GM19035 (cell line): ENCODE data around the gene POPDC2.

Source experiments
- ATAC-seq: cut with Tn5 transposase; IDR thresholded peaks from one replicate; pipeline ENCODE4 v1.9.1; 2021; ENCODE audit not compliant: unreplicated experiment

Gene POPDC2

DNA sequence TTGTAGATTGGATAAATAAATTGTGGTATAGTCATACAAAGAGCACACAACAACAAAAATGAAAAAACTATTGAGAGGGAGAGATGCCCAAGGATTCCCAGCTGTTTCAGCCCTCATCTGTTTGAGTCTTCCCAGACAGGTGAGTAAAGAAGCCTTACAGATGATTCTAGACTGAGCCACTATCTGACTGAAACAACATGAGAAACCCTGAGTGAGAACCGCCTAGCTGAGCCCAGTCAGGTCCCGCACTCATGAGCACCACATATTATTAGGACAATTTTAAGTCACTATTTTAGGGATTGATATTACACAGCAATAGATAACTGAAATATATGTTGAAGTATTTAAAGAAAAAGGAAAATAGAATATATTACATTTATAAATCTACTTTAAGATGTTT lies 19.0 kb downstream of the POPDC2 start:
- ATAC-seq, result no peak

DNA sequence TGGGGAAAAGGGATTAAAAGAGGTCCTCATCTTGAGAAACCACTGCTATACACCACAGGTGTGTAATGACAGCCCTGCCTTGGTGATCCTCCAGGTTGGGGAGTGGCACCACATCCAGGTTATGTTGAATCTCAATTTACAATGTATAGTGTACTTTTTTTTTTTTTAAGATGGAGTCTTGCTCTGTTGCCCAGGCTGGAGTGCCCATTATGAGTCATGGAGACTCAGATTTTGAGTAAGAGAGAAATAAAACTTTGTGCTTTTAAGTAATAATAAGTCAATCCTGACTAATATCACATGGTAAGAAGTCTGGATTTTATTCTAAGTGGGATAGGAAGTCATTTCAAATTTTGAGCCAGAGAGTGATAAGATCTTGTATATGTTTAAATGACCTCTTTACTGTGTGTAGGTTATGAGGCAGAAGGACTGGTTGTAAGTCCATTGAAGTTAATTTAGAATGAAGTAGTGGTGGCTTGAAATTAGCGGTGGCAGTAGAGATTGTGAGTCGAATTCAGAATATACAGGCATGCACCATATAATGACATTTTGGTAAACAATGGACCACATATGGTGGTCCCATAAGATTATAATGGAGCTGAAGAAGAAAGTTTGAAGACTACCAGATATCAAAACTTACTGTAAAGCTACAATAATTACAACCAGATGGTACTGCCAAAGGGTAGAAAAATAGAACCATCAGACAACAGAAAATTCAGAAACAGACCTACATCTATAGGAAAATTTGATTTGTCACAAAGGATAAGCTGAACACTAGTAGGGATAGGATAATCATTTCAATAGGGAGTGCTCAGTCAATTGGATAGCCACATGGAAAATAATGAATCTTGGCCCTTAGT lies 20.7 kb downstream of the POPDC2 start:
- ATAC-seq, result no peak

DNA sequence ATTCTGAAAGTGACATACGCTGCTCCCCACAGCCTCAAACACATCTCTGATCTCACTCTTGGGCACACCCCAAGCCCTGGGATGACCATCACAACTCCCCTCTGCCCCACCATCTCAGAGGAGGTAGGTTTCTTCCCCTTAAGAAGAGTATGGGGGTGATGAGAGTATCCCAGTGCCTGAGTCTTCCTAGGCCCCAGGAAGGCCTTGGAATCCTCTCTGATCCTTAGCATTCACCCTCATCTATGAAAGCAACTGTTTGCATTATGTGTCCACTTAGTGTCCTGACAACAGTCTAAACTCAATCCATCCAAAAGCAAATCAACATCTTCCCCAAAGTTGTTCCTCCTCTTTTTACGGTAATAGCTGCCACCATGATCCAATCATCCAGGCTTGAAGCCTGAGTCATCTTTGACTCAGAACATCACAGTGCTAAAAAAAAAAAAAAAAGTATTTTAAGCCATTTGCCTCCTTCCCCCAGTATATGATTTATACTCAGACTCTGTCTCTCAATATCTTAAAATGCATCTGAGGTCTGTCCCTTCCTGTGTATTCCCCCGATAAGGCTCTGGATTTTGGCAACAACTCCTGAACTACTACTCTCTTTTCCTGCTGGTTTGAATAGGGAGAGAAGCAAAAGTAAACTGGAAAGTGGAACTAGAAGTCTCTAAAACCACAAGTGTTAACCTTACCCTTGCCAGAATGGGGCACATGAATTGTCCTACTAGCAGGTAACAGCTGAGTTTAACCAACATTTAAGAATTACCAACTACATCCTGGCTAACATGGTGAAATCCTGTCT lies 22.5 kb downstream of the POPDC2 start:
- peak; percentile 35 for ATAC-seq

DNA sequence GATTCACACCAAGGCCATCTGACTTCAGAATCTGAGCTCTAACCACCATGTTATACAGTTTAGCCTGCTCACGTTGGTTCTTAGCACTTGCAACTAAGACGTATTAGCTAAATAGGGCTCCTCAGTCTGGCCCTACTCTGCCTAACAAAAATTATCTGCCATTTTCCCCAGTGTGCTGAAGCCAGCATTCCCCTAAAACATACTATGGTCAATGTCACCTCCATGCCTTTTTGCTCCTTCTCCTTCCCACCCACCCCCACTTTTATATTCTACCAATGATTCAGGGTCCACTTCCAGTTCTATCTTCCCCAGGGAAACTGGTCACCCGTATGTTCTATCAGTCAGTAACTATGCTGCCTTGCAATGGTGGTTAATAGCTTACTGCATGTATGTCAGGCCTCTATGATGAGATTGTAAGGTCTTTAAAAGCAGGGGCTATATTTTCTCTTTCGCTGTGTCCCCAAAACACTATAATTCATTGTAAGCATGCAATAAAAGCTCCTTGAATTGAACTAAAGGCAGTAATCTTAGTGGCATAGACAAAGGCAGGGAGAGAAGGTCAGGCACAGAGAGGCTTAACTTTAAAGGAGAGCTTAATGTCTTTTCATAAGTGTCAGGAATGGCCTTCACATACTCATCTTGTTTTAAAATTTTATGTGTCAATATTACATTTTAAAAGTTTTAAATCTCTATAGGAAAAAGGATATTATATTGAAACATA lies 23.3 kb downstream of the POPDC2 start:
- no peak for ATAC-seq

DNA sequence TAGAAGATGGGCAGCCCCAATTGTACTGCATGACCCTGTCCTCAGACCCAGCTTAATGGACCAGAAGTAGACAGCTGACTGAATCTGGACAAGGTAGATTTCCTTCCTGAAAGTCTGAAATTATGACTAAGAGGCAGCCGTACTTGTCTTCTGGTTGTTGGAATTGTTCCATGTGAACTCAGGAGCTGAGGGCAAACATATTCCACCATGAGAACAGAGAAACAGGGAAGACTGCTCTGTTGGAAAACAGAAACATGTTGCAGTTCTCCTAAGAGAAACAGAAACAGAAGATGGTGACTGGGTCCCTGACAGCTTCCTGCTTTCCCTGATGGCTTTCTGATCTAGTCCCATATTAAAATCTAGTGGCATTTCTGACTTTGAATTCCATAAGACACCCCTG lies 24.1 kb downstream of the POPDC2 start:
- ATAC-seq, result no peak

DNA sequence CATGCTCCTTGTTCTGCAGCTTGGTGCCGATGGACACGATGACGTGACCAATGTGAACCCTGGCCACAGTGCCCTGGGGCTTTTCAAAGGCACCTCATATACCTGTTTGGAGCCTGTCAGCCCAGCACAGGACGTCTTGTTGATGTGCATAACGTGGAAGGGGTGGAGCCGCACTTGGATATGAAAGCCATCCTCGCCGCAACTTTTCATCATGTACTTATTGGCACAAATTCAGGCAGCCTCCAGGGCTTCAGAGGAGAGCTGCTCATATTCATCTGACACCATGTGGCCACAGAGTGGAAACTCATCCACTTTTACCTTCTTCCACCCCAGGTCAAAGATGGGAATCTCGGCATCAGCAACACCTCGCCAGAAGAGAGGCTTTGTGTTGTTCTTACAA lies 24.7 kb downstream of the POPDC2 start:
- no peak for ATAC-seq

DNA sequence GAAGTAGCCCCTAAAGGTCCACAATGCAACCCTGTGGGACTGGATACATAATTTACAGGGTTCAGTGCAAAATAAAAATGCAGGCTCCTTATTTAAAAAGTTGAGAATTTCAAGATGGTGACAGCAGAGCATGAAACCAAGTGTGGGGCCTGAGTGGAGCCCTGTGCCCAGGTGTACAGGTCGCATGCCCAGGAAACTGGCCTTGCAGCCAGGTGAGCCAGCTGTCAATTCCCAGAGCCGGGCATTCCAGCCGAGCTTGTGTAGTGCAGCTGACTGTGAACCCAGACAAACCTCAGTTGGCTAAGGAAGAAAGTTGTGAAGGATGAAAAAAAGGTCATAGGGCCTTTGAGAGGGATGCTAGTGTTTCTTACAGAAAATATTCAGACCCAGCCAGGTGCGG lies 27.6 kb downstream of the POPDC2 start:
- no peak for ATAC-seq

DNA sequence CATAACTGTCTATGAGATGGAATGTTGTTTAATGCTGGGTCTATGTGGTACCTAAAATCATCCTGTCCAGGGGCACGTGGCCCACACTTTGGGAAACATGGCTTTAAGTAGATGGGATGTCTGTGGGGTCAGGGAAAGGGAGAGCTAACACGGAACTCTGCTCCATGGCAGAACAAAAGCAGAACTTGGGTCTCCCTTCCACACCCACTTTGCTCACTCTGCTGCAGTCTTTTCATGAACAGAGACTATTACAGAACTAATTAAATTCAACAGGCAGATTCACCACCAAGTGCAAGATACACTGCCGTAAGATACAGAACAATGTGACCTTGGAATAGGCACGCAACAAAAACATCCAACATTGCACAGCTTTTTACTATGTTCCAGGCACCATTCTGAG lies 28.2 kb downstream of the POPDC2 start:
- ATAC-seq, result no peak

DNA sequence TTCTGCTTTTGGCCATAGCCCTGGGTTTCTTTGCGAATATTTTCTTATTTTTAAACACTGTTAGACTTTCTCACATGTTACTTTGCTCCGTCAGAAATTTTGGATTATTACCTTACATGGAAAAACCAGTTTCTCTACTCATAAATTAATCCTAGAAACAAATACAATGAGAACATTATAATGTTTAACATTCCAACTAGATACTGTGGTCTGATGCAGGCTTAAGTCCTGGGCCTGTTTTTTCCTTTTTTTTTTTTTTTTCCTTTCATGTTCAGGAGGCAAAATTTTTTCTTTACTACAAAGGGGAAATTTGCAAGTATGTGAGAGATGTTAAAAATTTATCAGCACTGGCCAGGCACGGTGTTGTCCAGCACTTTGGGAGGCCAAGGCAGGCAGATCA lies 28.9 kb downstream of the POPDC2 start:
- ATAC-seq, result no peak

DNA sequence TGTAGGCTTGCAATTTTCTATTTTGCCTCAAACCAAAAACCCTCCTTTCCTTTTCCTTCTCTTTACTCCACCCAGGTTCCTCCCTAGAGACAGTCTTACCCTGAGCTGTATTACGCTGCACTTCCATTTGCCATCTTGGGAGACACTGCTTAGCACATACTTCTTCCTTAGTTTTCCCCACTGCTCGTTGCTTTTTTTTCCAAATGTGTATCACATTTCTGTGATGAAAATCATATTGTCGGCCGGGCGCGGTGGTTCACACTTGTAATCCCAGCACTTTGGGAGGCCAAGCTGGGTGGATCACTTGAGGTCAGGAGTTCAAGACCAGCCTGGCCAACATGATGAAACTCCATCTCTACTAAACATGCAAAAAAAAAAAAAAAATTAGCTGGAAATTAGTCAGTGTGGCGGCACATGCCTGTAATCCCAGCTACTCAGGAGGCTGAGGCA lies 29.5 kb downstream of the POPDC2 start:
- ATAC-seq, result no peak

DNA sequence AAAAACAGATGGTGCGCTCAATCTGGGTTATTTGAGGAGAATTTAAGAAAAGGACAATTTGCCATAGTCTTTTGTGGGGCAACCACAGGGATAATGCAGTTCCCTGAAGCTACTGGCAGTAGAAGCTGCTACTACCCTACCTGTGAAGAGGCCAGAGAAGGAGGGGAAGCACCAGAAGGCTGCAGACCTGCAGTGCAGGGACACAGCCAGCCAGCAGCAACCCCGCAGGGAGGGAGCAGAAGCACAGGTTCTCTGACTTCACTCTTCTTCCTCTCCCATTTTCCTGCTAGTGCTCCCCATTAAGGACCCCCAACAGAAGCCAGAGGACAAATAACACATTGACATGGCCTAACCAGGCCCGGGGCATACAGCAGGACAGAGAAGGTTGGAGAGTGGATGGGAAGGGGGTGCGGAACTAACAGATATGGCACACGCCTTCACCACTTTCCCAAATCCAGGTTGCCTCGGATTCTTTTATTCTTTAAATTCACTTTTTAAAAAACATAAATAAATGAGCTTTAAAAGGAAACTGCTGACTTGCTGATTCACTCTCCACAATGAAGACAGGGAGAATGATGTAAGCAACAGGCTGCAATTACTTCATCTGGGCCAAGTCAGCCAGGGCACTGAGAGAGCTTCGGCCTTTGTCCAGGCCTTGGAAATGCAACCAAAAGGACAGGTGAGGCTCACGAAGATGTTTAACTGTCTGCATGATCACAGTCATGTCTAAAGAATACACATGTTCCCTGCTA lies 30.1 kb downstream of the POPDC2 start:
- no peak for ATAC-seq

DNA sequence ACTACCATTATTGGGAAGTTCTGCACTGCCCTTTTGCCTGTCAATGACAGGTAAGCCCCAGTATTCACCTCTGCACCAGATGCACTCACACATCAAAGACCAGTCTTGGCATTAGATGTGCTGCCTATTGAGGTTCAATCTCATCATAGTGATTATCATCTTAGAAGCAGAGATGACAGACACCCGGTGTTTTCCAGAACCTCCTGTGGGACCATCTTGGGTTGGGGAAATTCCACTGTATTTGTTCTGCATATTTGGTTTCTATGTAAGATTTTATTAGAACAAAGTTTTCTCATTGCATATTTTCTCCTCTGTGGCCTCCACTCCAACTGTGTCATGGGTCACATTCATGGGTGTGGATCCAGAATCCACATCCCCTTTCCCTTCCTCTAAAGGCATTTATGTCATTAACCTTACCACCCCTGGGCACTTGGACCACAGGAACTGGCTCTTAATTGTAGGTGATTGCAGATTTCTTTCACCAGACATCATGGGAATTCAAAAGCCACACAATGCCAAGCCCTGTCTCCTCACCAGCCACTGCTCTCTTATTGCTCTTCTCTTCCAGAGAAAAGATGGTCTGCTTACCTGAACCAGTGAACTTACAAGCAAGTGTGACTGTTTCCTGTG lies 31.5 kb downstream of the POPDC2 start:
- peak; percentile 35 for ATAC-seq

DNA sequence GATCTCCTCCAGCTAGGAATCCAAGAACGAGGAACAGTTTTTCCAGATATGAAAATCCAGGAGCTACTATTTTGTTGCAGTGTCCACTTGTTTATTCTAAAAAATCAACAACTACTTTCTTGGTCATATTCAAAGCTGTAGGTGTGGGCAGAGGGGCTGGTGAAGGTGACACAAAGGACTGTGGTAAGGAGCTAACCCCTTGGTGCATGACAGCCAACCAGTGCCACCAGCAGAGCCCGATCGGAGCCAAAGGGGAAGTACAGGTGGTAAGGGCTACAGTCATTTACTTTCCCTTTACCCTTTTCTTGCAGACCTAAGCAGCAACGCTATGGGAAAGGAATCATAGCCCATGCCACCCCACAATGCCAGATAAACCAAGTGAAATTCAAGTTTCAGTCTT lies 32.0 kb downstream of the POPDC2 start:
- ATAC-seq, result peak; percentile 62

DNA sequence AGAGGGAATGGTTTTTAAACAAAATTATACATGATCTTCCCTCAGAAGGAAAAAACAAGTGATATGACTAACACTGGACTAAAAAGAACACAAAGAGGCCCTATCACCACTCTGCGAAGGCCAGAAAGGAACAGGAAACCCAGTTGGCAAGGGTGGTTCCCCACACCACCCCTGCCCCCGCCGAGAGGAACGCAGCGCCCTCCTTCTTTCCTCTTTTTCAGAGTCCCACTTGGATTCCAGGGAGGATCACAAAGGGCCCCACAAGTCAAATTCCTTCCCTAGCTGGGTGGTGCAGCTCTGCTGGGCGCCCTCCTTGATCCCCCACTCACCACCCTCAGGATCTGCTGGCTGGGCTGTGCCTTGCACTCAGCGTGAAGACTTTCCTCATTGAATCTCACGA lies 32.9 kb downstream of the POPDC2 start:
- ATAC-seq, result no peak

DNA sequence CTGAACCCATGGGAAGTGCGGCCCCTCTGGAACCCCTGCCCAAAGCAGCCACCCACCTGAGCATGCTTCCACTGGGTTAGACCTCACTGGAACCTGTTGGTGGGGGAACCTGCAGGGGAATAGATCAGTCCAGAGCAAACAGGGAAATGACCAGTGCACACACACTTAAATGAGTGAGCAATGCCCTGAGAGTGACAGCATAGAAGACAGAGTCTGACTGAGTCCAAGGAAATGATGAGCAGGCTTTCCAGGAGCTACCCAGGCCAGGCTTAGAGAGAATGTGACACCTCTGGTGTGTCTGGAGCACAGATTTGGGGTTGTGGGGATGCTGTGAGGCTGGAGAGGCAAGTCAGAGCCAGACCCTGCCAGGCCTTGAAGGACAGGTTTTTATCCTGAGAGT lies 34.2 kb downstream of the POPDC2 start:
- no peak for ATAC-seq

DNA sequence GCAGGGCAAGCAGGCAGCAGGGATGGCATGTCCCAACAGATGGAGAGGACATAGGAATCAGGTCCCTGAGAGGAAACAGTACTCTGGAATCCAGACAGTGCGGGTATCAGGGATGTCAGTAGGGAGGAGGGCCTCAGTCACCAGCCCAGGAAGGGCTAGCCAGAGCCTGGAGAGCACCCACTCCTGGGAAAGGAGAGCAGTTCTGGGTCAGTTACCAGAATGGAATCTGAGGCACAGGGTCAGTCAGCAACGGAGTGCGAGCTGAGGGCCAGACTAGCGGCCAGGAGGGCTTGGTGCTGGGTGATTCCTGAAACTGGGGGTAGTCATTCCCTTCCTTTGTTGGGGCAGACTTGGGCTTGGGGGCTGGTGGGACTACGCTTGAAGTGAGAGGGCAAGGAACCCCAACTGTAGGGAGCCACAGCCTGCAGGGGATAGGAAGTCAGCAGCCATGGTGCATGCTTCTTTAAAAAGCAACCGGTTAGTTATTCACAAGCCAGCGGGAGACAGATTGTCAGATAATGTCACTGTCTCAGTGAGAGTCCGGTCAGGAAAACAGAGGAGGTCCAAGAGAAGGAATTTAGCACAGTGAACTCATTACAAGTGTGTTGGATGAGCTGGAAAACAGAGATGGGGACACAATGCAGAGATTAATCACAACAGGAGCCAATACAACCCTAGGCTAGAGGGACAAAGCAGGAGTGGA lies 34.8 kb downstream of the POPDC2 start:
- no peak for ATAC-seq

DNA sequence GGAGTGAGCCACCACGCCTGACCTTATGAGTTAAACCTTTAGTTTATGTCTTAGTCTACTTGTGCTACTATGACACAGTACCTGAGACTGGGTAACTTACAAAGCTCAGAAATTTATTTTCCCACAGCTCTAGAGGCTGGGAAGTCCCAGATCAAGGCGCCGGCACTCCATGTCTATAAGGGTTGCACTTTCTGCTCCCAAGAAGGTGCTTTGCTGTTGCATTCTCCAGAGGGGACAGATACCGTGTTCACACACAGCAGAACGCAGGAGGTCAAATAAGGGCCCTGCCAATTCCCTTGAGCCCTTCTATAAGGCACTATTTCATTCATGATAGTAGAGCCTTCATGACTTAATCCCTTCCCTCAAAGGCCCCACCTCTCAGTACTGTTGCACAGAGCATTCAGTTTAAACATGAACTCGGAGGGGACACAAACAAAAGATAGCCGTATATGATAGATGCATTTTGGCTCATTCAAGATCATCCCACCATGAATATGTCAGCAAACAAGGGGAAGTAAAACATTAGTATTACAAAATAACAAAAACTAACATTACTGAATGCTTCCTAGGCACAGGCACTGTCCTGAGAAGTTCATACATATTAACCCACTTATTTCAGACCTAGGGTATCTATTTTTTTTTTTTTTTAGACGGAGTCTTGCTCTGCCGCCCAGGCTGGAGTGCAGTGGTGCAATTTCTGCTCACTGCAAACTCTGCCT lies 36.2 kb downstream of the POPDC2 start:
- no peak for ATAC-seq

DNA sequence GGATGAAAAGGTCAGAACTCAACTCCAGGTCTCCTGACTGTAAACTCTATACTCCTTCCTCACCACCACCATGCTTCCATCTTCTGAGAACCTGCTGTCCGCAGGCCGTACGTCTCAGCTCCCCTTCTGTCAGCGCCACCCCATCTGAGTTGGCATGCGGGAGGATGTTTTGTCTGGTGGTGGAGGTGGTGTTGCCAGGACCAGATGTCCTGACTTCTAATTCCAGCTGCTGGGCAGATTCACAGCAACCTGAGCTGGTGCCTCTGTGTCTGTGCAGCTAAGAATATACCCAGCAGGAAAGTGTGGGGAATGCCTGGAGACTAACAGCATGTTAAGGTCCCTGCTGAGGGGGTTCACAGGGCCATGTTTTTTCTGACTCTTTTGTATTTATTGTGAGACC lies 39.5 kb downstream of the POPDC2 start:
- no peak for ATAC-seq

DNA sequence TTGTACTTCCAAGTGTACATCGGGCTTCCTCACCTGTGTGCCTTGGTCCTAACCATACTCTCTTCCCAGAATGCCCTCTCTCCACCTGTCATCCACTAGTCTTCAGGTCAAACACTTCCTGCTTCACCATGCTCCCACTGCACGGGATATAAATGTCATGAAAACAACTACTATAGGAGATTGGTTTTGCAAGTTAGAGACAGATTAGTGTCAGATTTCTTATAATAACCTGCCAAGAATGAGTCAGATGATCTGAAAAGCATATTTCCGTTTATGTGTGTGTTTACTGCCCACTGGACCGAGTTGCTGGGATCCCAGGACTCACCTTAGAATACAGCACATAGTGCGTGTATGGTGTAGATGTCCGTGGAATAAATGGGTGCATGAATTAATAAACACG lies 41.3 kb downstream of the POPDC2 start:
- no peak for ATAC-seq
